Keratinocyte (primary cell): ENCODE results near the gene YWHAH.

Source experiments
- EZH2 ChIP-seq: IDR thresholded peaks from one replicate; pipeline ENCODE4 v1.6.1; 2012; ENCODE audit warnings: inconsistent platforms, mild to moderate bottlenecking, low read length, moderate library complexity
- TF ChIP-seq, protein P1 (sequence below), 3 experiments: IDR thresholded peaks in 1 of 3; conservative IDR thresholded peaks in 1 of 3; optimal IDR thresholded peaks in 1 of 3; 2 replicates in 2 of 3; 3 replicates in 1 of 3; pipeline versions ENCODE3 to v1.5.1; 2011; ENCODE audit warnings: low read length in 3 of 3, mild to moderate bottlenecking in 3 of 3, moderate library complexity in 2 of 3, control low read depth in 1 of 3, inconsistent platforms in 1 of 3; ENCODE audit not compliant: insufficient read depth in 2 of 3; ENCODE audit errors: extremely low read depth in 1 of 3

DNA sequence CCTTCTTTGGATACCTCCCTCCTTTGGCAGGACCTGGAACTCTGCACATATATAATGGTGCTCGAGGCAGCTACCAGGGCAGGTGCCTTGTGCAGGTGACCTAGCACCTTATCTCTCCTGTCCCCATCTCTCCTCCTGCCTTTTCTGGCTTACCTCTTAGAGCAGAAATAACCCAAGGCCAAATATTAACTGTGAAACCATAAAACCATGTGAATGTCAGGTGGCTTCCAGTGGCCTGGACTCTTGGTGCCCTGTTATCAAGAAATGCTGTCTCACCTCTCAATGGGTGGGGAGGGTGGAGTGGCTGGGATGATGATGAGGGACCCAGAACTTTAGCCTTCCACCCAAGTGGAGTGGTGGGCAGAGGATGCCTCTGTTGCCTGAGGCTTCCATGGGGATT, 42.9 kb downstream of the YWHAH start:
- TF ChIP-seq, protein P1, sequence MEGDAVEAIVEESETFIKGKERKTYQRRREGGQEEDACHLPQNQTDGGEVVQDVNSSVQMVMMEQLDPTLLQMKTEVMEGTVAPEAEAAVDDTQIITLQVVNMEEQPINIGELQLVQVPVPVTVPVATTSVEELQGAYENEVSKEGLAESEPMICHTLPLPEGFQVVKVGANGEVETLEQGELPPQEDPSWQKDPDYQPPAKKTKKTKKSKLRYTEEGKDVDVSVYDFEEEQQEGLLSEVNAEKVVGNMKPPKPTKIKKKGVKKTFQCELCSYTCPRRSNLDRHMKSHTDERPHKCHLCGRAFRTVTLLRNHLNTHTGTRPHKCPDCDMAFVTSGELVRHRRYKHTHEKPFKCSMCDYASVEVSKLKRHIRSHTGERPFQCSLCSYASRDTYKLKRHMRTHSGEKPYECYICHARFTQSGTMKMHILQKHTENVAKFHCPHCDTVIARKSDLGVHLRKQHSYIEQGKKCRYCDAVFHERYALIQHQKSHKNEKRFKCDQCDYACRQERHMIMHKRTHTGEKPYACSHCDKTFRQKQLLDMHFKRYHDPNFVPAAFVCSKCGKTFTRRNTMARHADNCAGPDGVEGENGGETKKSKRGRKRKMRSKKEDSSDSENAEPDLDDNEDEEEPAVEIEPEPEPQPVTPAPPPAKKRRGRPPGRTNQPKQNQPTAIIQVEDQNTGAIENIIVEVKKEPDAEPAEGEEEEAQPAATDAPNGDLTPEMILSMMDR (optimal IDR thresholded peaks at IDR 0.05 in 1 of 3, IDR thresholded peaks at IDR 0.05 in 1 of 3, conservative IDR thresholded peaks at IDR 0.05 in 1 of 3; ENCODE audit: extremely low read depth in 1 of 3, insufficient read depth in 2 of 3, low read length in 3 of 3), result no peak
- TF ChIP-seq EZH2, result no peak
